ENCODE data around the gene UBE2R2. TPM values are rescaled to one million over a fixed set of nuclear protein-coding genes. Genes with fewer than 3 reads are reported as not detected.

Gene UBE2R2
- total RNA-seq, 4 donors from 2014 or later: 32.5 to 47.3 (median 41.9) TPM

DNA sequence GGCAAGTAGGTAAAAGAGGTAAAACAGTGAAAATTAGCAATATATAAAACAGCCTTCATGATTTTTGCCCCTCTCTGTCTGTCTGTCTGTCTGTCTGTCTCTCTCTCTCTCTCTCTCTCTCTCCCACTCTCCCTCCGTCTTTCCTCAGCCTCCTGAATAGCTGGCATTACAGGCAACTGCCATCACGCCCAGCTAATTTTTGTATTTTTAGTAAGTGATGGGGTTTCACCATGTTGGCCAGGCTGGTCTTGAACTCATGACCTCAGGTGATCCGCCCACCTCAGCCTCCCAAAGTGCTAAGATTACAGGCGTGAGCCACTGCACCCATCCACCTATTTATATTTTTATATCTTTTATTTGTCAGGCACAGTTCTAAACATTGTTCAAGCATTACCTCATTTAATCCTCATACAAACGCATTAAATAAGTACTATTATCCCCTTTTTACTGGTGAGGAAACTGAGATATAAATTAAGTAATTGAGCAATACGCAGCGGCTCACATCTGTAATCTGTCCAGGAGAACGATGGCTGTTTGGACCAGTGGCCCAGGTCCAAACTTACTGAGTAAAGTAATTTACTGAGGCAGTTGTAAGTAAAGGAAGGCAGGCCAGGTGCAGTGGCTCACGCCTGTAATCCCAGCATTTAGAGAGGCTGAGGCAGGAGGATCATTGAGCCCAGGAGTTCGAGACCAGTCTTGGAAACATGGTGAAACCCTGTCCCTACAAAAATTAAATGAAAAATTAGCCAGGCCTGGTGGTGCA is 60.9 kb downstream of the UBE2R2 start:
- no peak for TF ChIP-seq POLR2A (IDR thresholded peaks at IDR 0.05)
- TF ChIP-seq, protein P1, sequence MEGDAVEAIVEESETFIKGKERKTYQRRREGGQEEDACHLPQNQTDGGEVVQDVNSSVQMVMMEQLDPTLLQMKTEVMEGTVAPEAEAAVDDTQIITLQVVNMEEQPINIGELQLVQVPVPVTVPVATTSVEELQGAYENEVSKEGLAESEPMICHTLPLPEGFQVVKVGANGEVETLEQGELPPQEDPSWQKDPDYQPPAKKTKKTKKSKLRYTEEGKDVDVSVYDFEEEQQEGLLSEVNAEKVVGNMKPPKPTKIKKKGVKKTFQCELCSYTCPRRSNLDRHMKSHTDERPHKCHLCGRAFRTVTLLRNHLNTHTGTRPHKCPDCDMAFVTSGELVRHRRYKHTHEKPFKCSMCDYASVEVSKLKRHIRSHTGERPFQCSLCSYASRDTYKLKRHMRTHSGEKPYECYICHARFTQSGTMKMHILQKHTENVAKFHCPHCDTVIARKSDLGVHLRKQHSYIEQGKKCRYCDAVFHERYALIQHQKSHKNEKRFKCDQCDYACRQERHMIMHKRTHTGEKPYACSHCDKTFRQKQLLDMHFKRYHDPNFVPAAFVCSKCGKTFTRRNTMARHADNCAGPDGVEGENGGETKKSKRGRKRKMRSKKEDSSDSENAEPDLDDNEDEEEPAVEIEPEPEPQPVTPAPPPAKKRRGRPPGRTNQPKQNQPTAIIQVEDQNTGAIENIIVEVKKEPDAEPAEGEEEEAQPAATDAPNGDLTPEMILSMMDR (IDR thresholded peaks at IDR 0.05 in 4 of 5, conservative IDR thresholded peaks at IDR 0.05 in 1 of 5): no peak
- Histone ChIP-seq H3K9me3 (no peaks in the 10 kb centered on the region), H3K27me3 (no peaks in the 10 kb centered on the region), H3K27ac (peak overlapping the region; percentile 59 to 70 (median 65)), H3K4me1 (peaks cover 46 to 63% of the 10 kb centered on the region in 2 donors), H3K4me3 (no peak overlapping the region), H3K36me3 (no peaks in the 10 kb centered on the region)
- in situ Hi-C loops (cut with MboI; ENCODE audit: low sequenced_read_pairs in 4 of 4) (no loop called here), intact Hi-C loops (cut with DNase I; ENCODE audit: low total_unique reads) (no loop called here)
- DNase-seq (peak in 1 of 2 donors; percentile 53), ATAC-seq (peak; percentile 18 to 47)

DNA sequence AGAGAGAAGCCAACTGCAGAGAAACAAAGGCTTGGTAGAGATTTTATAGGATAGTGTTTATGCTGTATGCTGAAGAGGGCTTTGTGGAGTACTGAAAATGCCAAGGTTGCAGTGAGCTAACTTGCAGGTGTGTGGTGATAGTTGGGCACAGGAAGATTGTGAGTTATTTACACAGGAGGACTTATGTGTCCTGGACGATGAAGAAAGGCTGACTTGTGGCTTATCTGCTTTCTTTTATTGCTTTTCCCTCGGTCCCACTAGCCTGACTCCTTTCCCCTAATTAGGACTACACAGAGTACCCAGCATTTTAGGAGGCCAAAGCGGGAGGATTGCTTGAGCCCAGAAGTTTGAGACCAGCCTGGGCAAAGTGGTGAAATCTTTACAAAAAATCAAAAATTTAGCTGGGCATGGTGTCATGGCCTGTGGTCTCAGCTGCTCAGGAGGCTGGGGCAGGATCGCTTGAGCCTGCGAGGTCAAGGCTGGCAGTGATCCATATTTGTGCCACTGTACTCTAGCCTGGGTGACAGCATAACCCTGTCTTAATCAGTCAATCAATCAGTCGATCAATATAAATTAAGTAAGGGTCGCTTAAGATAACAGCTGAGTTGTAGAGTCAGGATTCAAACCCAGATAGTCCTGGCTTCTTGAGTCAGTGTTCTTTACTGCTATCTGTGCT is 61.9 kb downstream of the UBE2R2 start:
- TF ChIP-seq, protein P1 (IDR thresholded peaks at IDR 0.05 in 4 of 5, conservative IDR thresholded peaks at IDR 0.05 in 1 of 5): no peak
- TF ChIP-seq POLR2A (IDR thresholded peaks at IDR 0.05): no peak
- Histone ChIP-seq H3K27ac (peak overlapping the region; percentile 59 to 70 (median 65)), H3K4me3 (no peak overlapping the region), H3K9me3 (no peaks in the 10 kb centered on the region), H3K36me3 (no peaks in the 10 kb centered on the region), H3K27me3 (no peaks in the 10 kb centered on the region), H3K4me1 (peaks cover 44 to 68% of the 10 kb centered on the region in 2 donors)
- ATAC-seq (no peak), DNase-seq (no peak)
- in situ Hi-C loops (cut with MboI; ENCODE audit: low sequenced_read_pairs in 4 of 4) (no loop called here), intact Hi-C loops (cut with DNase I; ENCODE audit: low total_unique reads) (no loop called here)

DNA sequence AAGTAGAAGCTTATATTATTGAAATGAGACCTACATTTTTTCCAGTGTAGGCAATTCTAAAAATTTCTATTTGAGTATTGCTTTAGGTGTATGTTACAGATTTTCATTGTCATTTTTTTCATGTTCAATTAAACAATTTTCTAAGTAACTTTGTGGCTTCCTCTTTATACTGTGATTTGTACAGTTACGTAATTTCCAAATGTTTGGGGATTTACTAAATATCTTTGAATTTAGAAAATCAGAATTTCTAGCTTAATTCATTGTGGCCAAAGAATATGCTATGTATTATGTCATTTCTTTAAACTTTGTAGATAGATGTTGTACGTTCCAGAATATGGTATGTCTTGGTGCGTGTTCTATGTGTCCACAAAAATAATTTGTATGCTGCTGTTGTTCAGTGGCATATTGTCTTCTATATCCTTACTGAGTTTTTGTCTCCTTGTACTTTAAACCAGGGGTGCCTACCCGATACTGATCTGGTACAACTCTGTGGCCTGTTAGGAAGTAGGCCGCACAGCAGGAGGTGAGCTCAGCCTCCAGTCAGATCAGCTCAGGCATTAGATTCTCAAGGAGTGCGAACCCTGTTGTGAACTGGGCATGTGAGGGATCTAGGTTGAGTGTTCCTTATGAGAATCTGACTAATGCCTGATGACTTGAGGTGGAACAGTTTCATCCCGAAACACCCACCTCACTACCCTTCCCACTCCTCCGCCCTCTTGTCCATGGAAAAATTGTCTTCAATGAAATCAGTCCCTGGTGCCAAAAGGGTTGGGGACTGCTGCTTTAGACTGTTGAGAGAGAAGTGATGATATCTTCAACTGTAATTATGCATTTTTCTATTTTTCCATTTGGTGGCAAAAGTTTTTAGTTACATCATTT is 63.5 kb downstream of the UBE2R2 start:
- no peak for TF ChIP-seq POLR2A (IDR thresholded peaks at IDR 0.05)
- TF ChIP-seq, protein P1 (IDR thresholded peaks at IDR 0.05 in 4 of 5, conservative IDR thresholded peaks at IDR 0.05 in 1 of 5): no peak
- H3K4me3 ChIP-seq: no peak overlapping the region
- H3K36me3 ChIP-seq: no peaks in the 10 kb centered on the region
- ATAC-seq (no peak), DNase-seq (no peak)
- H3K27ac ChIP-seq: peak overlapping the region in 3 of 4 donors; percentile 28 to 70 (median 44)
- intact Hi-C loops (cut with DNase I; ENCODE audit: low total_unique reads): loop anchor here (10.0 kb wide), 1 partner anchor 304 kb away; no protein-coding TSS in a partner anchor
- no peaks in the 10 kb centered on the region for H3K9me3 ChIP-seq
- in situ Hi-C loops (cut with MboI; ENCODE audit: low sequenced_read_pairs in 4 of 4): no loop called here
- peaks cover 53 to 80% of the 10 kb centered on the region in 2 donors for H3K4me1 ChIP-seq
- no peaks in the 10 kb centered on the region for H3K27me3 ChIP-seq

DNA sequence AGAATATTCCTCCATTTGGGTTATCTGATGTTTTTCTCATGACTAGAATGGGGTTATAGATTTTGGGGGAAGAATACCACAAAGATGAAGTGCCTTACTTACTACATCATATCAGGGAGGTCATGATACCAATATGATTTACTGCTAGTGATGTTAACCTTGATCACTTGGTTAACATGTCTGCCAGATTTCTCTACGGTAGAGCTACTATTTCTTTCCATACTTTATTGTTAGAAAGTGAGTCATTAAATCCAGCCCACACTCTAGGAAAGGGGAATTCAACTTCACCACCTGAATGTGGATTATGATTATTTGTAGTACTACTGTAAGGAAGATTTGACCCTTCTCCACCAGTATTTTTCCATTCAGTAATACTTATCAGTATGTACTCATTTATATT is 64.7 kb downstream of the UBE2R2 start:
- intact Hi-C loops (cut with DNase I; ENCODE audit: low total_unique reads): loop anchor here (10.0 kb wide), 1 partner anchor 303 kb away; no protein-coding TSS in a partner anchor
- ATAC-seq (peak; percentile 78 to 84), DNase-seq (no peak)
- Histone ChIP-seq H3K36me3 (no peaks in the 10 kb centered on the region), H3K27ac (peak overlapping the region; percentile 28 to 70 (median 56)), H3K4me1 (peaks cover 57 to 84% of the 10 kb centered on the region in 2 donors), H3K4me3 (no peak overlapping the region), H3K27me3 (no peaks in the 10 kb centered on the region), H3K9me3 (no peaks in the 10 kb centered on the region)
- no peak for TF ChIP-seq POLR2A (IDR thresholded peaks at IDR 0.05)
- TF ChIP-seq, protein P1 (IDR thresholded peaks at IDR 0.05 in 4 of 5, conservative IDR thresholded peaks at IDR 0.05 in 1 of 5): no peak
- in situ Hi-C loops (cut with MboI; ENCODE audit: low sequenced_read_pairs in 4 of 4): no loop called here
